ENCODE data around the gene NPTN.

The NPTN gene

GRCh38 chr15:73573572-73573971 lies 59.6 kb downstream of the NPTN start:
- H3K27me3 ChIP-seq (ENCODE audit: insufficient read depth, low read depth) = no peaks in the 10 kb centered on the region
- no peaks in the 10 kb centered on the region for H3K79me2 ChIP-seq (ENCODE audit: insufficient read depth, low read depth)
- no peaks in the 10 kb centered on the region for H3K36me3 ChIP-seq (ENCODE audit: insufficient read depth)
- no peak overlapping the region for H3K4me3 ChIP-seq (IDR thresholded peaks at IDR 0.05; ENCODE audit: insufficient read depth, low read depth, low read length)
- no peak overlapping the region for H2AFZ ChIP-seq (ENCODE audit: low read depth)
- no peak overlapping the region for H3K27ac ChIP-seq
- H3K4me2 ChIP-seq = no peak overlapping the region
- H4K20me1 ChIP-seq (ENCODE audit: insufficient read depth) = no peaks in the 10 kb centered on the region
- TF ChIP-seq CTCF (conservative IDR thresholded peaks at IDR 0.05; ENCODE audit: low read depth, low read length) = no peak
- H3K9ac ChIP-seq = no peak overlapping the region
- no peaks in the 10 kb centered on the region for H3K4me1 ChIP-seq (ENCODE audit: low read depth, poor library complexity, severe bottlenecking)

- no peak overlapping the region for H3K4me2 ChIP-seq
- H3K4me1 ChIP-seq (ENCODE audit: low read depth, poor library complexity, severe bottlenecking) = no peaks in the 10 kb centered on the region
- H4K20me1 ChIP-seq (ENCODE audit: insufficient read depth) = no peaks in the 10 kb centered on the region
- H3K27ac ChIP-seq = no peak overlapping the region
- H3K36me3 ChIP-seq (ENCODE audit: insufficient read depth) = no peaks in the 10 kb centered on the region
- no peak overlapping the region for H2AFZ ChIP-seq (ENCODE audit: low read depth)
- no peak overlapping the region for H3K4me3 ChIP-seq (IDR thresholded peaks at IDR 0.05; ENCODE audit: insufficient read depth, low read depth, low read length)
- no peaks in the 10 kb centered on the region for H3K79me2 ChIP-seq (ENCODE audit: insufficient read depth, low read depth)
- H3K9ac ChIP-seq = no peak overlapping the region
- no peak for TF ChIP-seq CTCF (conservative IDR thresholded peaks at IDR 0.05; ENCODE audit: low read depth, low read length)
- no peaks in the 10 kb centered on the region for H3K27me3 ChIP-seq (ENCODE audit: insufficient read depth, low read depth)
These were observed 60.2 kb downstream of the NPTN start for GRCh38 chr15:73573037-73573436.

- Histone ChIP-seq H3K36me3 (ENCODE audit: insufficient read depth) (no peaks in the 10 kb centered on the region), H3K79me2 (ENCODE audit: insufficient read depth, low read depth) (no peaks in the 10 kb centered on the region), H4K20me1 (ENCODE audit: insufficient read depth) (no peaks in the 10 kb centered on the region), H2AFZ (ENCODE audit: low read depth) (no peak overlapping the region), H3K4me2 (no peak overlapping the region), H3K4me1 (ENCODE audit: low read depth, poor library complexity, severe bottlenecking) (no peaks in the 10 kb centered on the region), H3K9ac (no peak overlapping the region), H3K27me3 (ENCODE audit: insufficient read depth, low read depth) (no peaks in the 10 kb centered on the region), H3K4me3 (IDR thresholded peaks at IDR 0.05; ENCODE audit: insufficient read depth, low read depth, low read length) (no peak overlapping the region), H3K27ac (no peak overlapping the region)
- no peak for TF ChIP-seq CTCF (conservative IDR thresholded peaks at IDR 0.05; ENCODE audit: low read depth, low read length)
These were observed 60.9 kb downstream of the NPTN start for GRCh38 chr15:73572296-73572695.

- H3K36me3 ChIP-seq (ENCODE audit: insufficient read depth) = no peaks in the 10 kb centered on the region
- no peak overlapping the region for H3K4me3 ChIP-seq (IDR thresholded peaks at IDR 0.05; ENCODE audit: insufficient read depth, low read depth, low read length)
- H4K20me1 ChIP-seq (ENCODE audit: insufficient read depth) = no peaks in the 10 kb centered on the region
- no peak for TF ChIP-seq CTCF (conservative IDR thresholded peaks at IDR 0.05; ENCODE audit: low read depth, low read length)
- no peak overlapping the region for H3K4me2 ChIP-seq
- H3K79me2 ChIP-seq (ENCODE audit: insufficient read depth, low read depth) = no peaks in the 10 kb centered on the region
- H3K4me1 ChIP-seq (ENCODE audit: low read depth, poor library complexity, severe bottlenecking) = no peaks in the 10 kb centered on the region
- H3K27ac ChIP-seq = no peak overlapping the region
- no peak overlapping the region for H2AFZ ChIP-seq (ENCODE audit: low read depth)
- H3K27me3 ChIP-seq (ENCODE audit: insufficient read depth, low read depth) = no peaks in the 10 kb centered on the region
- no peak overlapping the region for H3K9ac ChIP-seq
These were observed 61.8 kb downstream of the NPTN start for GRCh38 chr15:73571346-73571745.

Measured in KMS-11 (cell line).